GM12872 (cell line): ENCODE results near the gene DGKA.

ENCODE experiments used
- CTCF ChIP-seq: IDR thresholded peaks from 3 replicates; pipeline ENCODE4 v1.5.1; 2011; ENCODE audit warnings: low read depth, mild to moderate bottlenecking, low read length, moderate library complexity; ENCODE audit not compliant: insufficient read depth

Gene DGKA

GRCh38 chr12:55908726-55909512, 22.0 kb upstream of the DGKA start:
- TF ChIP-seq CTCF: no peak

- TF ChIP-seq CTCF: no peak
Measured at GRCh38 chr12:55909513-55909884, 21.5 kb upstream of the DGKA start.

- TF ChIP-seq CTCF: no peak
Measured at GRCh38 chr12:55912908-55913307, 18.1 kb upstream of the DGKA start.

- no peak for TF ChIP-seq CTCF
Measured at GRCh38 chr12:55915482-55915859, 15.5 kb upstream of the DGKA start.

- TF ChIP-seq CTCF: no peak
Measured at GRCh38 chr12:55922126-55922525, 8.8 kb upstream of the DGKA start.

GRCh38 chr12:55925371-55925770, 5.6 kb upstream of the DGKA start:
- TF ChIP-seq CTCF: no peak

GRCh38 chr12:55925870-55926737, 4.9 kb upstream of the DGKA start:
- no peak for TF ChIP-seq CTCF
